HG02840 (cell line): Measurements from ENCODE around the gene GNRH2.
A peak's percentile ranks its signal among the peaks of the same experiment; 100 is the strongest.
"Not testable (repeated sequence)": the region's sequence is repeated elsewhere in the genome, so short reads cannot be mapped to it uniquely, and the experiment has no call there.

Experiments used
- ATAC-seq: cut with Tn5 transposase; IDR thresholded peaks from one replicate; pipeline ENCODE4 v1.9.1; 2021; ENCODE audit warnings: mild to moderate bottlenecking, moderate library complexity, moderate number of reproducible peaks; ENCODE audit not compliant: unreplicated experiment, low FRiP score

The GNRH2 gene

DNA sequence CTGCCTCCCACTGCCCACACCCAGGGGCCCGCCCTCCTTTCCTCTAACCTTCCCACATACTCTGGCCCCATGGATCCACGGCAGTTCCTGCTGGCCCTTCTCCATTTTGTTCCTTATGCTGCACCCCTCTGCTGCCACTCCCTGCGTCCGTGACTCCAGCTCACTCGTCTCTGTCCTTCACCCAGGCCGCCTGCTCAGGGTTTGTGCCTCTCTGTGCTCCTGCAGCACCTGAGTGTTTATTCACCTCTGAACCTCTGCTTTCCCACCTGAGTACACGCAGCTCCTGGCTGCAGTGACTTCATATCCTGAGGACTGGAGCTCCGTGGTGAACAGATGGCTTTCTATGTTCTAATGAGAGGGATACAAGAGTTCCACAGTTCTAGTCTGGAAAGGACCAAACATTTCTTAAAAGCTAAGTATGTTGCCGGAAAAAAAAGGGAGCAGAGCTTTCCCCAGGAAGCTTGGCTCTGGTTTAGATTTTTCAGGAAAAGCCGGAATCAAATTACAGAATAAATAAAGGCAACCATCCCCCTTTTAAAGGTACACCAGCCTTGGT is 1.5 kb upstream of the GNRH2 start:
- no peak for ATAC-seq

DNA sequence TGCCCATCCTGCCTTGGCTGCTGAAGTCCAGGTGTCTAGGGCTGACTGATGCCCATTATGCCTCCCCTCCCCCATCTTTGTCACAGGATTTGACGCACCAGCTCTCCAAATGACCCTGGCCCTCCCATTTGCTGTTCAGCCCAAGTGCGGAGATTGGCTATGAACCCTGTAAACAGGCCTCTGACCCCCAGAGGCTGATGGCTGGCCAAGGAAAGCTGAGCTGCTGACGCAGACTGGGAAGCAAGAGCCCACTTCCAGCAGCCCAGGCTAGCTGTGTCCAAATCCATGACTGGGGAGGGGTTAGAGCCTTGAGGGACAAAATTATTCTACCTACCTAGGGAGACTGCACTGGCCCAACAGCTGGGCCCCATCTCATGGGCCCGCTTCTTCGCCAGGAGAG is 797 bp upstream of the GNRH2 start:
- ATAC-seq = no peak

DNA sequence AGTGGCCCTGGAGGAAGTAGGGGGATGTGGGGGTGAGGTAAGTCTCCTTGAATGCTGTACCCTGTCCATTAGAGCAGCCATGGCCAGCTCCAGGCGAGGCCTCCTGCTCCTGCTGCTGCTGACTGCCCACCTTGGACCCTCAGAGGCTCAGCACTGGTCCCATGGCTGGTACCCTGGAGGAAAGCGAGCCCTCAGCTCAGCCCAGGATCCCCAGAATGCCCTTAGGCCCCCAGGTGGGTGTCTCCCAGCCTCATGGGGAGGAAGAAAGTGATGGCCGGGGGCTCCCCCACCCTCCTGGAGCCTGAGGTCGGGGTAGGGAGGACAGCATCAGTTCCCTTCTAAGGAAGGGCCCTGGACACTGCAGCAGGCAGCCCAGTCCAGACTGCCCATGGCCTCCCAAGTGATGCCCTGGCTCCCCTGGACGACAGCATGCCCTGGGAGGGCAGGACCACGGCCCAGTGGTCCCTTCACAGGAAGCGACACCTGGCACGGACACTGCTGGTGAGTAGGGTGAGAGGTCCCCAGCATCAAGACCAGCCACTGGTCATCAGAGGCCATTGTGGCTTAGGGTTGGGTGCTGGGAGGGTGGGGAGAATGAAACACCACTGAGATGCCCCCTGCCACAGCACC is 1.0 kb downstream of the GNRH2 start:
- no peak for ATAC-seq

DNA sequence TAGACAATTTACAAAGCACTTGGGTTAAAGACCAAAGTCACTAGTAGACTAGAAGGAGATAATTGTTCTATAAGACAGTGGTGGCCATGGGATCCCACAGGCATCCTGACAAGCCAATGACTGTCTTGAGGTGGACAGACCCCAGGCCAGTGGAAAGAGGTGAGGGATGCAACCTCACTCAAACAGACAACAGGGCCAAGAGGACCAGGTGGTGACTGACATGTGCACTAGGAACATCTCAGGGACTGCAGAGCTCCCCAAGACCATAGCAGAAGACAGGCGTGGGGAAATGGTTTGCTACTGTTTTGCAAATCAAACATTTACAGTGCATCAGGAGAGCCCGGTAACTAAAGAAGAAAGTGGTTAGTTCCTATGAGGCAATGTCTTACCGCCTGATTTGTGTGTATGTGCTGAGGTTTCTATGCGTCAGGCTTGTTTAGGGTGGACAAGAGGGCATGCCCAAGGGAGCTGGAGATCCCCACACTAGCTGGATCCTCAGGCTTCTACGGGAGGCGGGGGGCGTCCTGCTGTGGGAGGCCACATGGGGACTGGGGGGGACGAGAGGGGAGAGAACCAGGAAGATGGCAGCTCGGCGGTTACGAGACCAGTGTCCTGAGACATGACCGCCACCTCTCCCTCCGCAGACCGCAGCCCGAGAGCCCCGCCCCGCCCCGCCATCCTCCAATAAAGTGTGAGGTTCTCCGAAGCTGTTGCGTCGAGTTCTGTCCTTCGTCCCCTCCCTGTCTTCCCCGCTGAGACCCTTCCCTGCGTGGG is 1.8 kb downstream of the GNRH2 start:
- ATAC-seq = peak; percentile 45

DNA sequence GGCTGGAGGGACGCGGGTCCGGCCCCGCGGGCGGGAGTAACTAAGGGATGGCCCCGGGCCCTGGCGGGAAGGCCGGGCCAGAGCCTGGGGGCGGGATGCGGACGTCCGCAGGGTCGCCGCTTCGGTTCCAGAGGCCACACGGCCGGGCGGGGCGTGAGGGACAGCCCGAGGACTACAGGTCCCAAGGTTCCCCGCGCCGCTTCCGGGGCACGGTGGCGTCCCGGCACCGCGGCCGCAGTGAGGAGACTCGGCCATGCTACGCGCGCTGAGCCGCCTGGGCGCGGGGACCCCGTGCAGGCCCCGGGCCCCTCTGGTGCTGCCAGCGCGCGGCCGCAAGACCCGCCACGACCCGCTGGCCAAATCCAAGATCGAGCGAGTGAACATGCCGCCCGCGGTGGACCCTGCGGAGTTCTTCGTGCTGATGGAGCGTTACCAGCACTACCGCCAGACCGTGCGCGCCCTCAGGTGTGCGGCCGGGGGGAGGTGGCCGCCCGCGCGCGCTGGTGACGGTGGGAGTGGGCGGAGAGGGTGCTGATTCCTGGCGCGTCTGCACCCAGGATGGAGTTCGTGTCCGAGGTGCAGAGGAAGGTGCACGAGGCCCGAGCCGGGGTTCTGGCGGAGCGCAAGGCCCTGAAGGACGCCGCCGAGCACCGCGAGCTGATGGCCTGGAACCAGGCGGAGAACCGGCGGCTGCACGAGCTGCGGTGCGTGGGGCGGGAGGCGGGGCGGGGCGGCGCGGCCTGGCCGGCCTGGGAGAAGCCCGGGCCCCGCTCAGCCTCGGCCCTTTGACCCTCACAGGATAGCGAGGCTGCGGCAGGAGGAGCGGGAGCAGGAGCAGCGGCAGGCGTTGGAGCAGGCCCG is 2.6 kb downstream of the GNRH2 start, which contains the start of gene MRPS26:
MRPS26 (plus strand) TSS at position 237 of the 861 bp plus-strand sequence; CDS start at position 254, 17 bp downstream.
- ATAC-seq = peak; percentile 87

DNA sequence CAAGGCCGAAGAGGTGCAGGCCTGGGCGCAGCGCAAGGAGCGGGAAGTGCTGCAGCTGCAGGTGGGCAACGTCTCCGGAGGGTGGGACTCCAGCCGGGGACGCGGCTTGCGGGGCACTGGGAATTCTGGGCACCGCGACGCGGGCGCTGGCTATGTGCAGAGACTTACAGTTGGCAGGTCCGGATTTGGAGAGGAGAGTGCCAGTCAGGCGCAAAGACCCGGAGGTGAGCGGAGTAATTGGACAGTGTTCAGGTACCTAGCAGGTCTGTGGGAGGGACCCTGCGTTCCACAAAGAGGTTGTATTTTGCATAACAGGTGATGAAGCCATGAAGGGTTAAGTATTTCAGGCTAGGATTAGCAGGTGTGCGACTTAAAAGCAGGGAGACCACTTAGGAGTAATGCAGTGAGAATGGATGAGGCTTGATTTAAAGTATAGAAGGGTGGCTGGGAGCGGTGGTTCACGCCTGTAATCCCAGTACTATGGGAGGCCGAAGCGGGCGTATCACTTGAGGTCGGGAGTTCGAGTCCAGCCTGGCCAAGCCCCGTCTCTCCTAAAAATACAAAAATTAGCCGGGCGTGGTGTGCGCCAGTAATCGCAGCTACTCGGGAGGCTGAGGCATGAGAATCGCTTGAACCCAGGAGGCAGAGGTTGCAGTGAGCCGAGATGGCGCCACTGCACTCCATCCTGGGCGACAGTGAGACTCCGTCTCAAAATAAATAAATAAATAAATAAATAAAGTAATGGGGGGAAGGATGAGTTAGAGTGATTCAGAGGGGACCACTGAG is 3.4 kb downstream of the GNRH2 start:
- ATAC-seq = no peak

DNA sequence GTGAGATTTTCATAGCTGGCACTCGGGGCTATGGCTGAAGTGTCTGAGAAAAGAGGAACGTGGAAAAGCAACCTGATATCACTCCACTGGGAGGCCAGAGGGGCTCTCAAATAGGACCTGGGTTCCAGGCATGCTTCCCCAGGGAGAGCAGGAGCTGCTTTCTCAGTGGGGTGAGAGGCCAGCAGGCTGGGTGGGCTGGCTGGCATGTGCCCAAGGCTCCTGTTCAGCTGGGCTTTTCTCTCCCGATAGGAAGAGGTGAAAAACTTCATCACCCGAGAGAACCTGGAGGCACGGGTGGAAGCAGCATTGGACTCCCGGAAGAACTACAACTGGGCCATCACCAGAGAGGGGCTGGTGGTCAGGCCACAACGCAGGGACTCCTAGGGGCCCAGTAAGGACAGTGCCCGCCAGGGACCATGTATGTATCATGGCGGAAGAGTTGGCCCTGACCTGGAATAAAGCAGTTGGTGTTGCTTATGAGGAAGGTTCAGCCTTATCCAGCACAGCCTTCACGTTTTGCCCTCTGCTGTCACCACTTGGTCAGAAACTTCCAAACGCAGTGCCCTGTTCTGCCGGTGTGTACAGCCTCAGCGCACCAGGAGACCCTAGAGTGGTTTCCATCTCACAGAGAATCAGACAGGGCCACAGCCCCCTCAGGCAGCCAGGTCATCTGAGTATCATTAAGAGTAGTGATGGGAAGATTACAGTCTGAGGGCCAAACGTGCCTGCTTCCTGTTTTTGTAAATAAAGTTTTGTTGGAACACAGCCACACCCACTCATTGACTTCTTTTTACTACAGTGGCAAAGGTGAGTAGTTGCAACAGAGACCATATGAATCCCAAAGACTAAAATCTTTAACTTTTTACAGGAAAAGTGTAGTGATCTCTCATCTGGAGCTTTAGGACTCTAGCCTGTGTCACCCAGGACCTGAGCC is 4.3 kb downstream of the GNRH2 start:
- ATAC-seq = no peak

DNA sequence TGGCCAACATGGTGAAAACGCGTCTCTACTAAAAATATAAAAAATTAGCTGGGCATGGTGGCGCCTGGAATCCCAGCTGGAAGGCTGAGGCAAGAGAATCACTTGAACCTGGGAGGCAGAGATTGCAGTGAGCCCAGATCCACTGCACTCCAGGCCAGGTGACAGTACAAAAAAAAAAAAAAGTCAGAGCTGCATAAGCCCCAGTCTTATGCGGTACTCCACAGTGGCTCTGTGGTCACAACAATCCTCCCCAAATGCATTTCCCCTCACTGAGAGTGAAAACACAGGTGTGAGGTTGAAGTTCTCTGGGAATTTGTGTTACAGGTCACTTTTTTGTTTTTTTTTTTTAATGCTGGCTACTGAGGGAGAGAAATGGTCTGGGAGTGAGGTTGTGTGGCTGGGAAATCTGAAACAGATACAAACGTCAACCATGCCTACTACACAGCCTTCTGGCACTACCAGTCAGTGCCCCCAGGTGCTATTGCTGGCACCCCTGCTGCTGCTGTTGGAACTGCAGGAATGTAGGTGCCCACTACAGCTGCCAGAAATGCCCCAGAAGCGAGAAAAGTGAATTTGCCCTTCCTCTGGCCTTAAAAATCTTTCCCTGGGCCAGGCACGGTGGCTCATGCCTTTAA is 8.1 kb downstream of the GNRH2 start:
- ATAC-seq = no peak

DNA sequence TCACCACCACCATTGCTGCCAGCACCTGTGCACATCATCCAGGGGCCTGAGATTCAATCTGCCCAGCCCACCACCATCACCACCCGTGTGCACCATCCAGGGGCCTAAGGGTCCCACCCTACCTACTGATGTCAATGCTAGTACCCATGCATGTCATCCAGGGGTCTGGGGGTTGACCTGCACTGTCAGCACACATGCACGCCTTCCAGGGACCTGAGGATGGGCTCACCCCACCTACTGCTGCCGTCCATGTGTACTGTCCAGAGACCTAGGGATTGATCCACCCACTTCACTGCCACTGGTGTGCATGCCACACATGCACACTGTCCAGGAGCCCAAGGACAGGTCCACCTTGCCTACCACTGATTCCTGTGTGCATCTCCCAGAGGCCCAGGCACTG is 16.1 kb downstream of the GNRH2 start:
- ATAC-seq = no peak

DNA sequence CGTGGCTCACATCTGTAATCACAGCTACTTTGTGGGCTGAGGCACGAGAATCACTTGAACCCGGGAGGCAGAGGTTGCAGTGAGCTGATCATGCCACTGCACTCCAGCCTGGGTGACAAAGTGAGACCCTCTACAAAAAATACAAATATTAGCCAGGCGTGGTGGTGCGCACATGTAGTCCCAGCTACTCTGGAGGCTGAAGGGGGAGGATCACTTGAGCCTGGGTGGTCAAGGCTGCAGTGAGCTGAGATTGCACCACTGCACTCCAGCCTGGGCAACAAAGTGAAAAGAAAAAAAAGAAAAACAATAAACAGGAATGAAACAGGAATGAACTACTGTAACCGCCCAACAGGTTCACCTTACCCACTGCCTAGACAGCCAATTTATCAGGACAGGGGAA is 20.7 kb downstream of the GNRH2 start:
- not testable (repeated sequence) for ATAC-seq

DNA sequence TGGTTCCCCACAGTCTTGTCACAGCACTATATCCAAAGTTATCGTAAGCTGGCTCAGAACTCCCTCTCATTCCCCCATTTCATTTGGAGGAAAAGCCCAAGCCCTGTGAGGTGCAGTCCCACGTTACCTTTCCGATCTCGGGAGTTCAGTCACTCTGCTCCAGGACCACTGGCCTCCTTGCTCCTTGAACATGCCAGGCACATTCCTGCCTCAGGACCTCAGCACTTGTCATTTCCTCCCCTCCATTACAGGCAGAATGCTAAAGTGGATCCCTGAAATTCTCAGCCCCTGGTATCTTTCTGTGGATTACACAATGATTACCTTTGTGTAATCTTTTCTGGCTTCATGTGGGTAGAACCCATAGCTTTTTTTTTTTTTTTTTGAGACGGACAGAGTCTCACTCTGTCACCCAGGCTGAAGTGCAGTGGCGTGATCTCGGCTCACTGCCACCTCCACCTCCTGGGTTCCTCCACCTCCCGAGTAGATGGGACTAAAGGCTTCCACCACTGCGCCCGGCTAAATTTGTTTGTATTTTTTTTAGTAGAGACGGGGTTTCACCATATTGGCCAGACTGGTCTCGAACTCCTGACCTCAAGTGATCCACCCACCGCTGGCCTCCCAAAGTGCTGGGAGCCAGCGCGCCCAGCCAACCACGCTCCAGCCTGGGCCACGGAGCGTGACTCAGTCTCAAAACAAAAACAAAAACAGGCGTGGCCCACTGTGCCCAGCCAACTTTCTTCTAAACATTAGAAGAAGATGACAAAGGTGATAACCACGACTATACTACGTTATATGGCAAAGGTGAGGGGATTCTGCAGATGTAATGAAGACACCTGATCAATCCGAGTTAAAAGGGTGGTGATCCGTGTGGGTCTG is 24.0 kb downstream of the GNRH2 start:
- no peak for ATAC-seq

DNA sequence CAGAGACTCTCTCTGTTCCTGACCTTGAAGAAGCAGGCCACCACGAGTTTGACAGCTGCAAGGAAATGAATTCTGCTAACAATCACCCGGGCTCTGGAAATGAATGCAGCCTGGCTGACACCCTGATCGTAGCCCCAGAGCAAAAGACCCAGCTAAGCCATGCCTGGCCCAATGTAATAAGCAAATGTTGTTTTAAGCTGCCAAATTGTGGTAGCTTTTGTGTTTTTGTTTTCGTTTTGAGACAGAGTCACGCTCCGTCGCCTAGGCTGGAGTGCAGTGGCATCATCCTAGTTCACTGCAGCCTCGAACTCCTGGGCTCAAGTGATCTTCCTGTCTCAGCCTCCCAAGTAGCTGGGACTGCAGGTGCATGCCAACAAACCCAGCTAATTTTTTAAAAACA is 24.7 kb downstream of the GNRH2 start:
- no peak for ATAC-seq

DNA sequence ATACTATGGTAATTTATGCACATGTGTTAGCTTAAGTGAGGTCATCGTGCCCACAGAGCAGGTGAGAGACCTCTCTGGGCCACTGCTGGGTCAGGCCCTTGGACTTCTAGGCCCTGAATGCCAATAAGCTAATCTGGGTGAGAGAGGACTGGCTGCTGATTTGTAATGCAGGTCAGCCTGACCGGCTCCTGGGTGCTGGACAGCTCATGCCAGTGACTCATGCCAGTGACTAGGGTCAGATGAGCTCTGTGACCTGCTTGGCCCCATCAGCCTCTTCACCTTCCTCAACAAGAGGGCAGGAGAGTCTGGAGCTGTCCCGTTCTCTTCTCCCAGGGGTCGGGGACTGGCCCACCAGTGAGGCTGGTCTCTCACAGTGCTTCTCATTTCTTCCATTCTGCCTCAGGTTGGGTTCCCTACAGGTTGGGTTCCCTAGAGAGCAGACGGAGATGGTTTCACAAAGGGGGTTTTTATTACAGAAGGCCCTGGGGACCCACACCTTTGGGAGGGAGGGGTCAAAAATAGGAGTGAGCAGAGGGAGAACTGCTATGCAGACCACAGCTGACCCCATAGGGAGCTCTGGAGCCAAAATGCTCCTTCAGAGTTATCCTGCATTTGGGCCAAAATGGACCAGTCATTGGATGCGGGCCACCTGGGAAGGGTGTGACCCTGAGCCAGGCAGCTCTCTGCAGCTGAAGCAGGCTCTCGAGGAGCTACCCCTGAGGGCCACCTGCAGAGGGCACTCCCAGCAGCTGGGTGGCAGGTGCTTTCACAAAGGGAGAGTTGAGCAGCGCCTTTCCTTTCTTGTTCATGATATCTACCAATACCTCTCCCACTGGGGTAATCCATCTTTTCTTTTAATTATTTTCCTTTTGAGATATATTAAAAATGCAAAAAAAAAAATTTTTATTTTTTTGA is 25.8 kb downstream of the GNRH2 start:
- ATAC-seq = no peak

DNA sequence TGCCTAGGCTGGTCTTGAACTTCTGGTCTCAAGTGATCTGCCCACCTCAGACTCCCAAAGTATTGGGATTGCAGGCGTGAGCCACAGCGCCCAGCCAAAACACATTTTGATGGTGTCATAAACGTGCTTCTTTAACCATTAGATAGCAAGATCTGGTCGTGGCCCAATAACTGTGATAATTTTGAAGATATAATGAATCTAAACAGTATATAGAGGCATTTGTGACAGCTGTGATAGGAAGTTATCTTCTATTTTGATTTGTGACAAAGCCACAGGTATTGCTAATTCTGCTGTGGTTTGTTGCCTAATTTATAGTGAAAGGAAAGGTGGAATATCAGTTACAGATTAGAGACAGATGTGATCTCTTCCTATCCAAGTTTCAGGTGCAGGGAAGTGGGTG is 27.3 kb downstream of the GNRH2 start:
- ATAC-seq = no peak

DNA sequence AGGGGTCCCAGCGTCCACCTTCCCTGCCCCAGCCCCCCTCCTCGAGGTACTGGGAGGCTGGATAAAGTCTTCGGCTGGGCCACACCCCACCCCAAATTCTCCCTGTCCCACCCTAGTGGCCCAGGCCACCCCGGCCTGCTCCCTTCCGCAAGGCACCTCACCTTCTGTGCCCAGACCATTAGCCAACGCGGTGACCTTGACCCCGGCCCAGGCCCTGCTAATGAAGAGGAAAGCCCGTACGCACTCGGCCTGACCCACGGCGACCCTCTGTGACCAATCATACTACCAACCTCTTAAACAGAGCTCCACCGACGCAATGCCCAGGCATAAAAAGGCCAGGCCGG is 27.8 kb downstream of the GNRH2 start:
- no peak for ATAC-seq

DNA sequence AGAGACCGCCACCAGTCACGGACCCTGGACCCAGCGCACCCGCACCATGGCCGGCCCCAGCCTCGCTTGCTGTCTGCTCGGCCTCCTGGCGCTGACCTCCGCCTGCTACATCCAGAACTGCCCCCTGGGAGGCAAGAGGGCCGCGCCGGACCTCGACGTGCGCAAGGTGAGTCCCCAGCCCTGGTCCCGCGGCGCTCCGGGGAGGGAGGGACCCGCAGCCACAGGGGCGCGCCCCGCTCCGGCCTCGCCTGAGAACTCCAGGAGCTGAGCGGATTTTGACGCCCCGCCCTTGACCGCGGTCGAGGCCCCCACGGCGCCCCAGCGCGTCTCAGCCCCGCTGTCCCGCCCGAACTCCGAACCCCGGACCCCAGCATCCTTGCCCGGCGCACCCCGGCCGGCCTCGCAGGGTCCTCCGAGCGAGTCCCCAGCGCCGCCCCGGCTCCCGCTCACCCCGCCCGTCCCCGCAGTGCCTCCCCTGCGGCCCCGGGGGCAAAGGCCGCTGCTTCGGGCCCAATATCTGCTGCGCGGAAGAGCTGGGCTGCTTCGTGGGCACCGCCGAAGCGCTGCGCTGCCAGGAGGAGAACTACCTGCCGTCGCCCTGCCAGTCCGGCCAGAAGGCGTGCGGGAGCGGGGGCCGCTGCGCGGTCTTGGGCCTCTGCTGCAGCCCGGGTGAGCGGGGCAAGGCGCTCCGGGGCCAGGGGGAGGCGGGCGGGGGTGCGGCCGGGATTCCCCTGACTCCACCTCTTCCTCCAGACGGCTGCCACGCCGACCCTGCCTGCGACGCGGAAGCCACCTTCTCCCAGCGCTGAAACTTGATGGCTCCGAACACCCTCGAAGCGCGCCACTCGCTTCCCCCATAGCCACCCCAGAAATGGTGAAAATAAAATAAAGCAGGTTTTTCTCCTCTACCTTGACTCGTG is 28.4 kb downstream of the GNRH2 start, which contains the start of gene OXT:
OXT (plus strand) TSS at position 11 of the 920 bp plus-strand sequence; CDS start at position 47, 36 bp downstream.
- no peak for ATAC-seq
